ENCODE results near the gene NTMT1.

- TF ChIP-seq, protein P1, sequence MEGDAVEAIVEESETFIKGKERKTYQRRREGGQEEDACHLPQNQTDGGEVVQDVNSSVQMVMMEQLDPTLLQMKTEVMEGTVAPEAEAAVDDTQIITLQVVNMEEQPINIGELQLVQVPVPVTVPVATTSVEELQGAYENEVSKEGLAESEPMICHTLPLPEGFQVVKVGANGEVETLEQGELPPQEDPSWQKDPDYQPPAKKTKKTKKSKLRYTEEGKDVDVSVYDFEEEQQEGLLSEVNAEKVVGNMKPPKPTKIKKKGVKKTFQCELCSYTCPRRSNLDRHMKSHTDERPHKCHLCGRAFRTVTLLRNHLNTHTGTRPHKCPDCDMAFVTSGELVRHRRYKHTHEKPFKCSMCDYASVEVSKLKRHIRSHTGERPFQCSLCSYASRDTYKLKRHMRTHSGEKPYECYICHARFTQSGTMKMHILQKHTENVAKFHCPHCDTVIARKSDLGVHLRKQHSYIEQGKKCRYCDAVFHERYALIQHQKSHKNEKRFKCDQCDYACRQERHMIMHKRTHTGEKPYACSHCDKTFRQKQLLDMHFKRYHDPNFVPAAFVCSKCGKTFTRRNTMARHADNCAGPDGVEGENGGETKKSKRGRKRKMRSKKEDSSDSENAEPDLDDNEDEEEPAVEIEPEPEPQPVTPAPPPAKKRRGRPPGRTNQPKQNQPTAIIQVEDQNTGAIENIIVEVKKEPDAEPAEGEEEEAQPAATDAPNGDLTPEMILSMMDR (IDR thresholded peaks at IDR 0.05) = no peak
- no peak for TF ChIP-seq ZFX (IDR thresholded peaks at IDR 0.05; ENCODE audit: borderline replicate concordance)
These were observed 38.3 kb upstream of the NTMT1 start for GRCh38 chr9:129587487-129588262.
